Endodermal cell (in vitro differentiated cells): ENCODE results near the gene TTC29. TPM values are rescaled to one million over a fixed set of nuclear protein-coding genes. Genes with fewer than 3 reads are reported as not detected.
"Not testable (repeated sequence)": the region's sequence is repeated elsewhere in the genome, so short reads cannot be mapped to it uniquely, and the experiment has no call there.

Experiments used
- DNase-seq: peaks from one replicate; pipeline ENCODE4 v3.0.0-alpha.2; 2017
- H3K27ac ChIP-seq: 2 replicates; pipeline ENCODE4 v1.5.1; 2013; ENCODE audit warnings: mild to moderate bottlenecking, low read depth, low read length, moderate library complexity
- H3K27me3 ChIP-seq: 2 replicates; pipeline ENCODE4 v1.6.1; 2013; ENCODE audit warnings: mild to moderate bottlenecking, low read length, moderate library complexity; ENCODE audit not compliant: insufficient read depth, control insufficient read depth, poor library complexity, severe bottlenecking
- H3K36me3 ChIP-seq: 2 replicates; pipeline ENCODE4 v1.7.0; 2013; ENCODE audit warnings: mild to moderate bottlenecking, low read length, moderate library complexity; ENCODE audit not compliant: control insufficient read depth, insufficient read depth
- H3K4me1 ChIP-seq: one replicate; pipeline ENCODE4 v1.7.0; 2013; ENCODE audit warnings: low read length; ENCODE audit not compliant: control insufficient read depth, insufficient read depth
- H3K4me3 ChIP-seq: 2 replicates; pipeline ENCODE4 v1.5.1; 2013; ENCODE audit warnings: mild to moderate bottlenecking, low read length, moderate library complexity
- H3K9ac ChIP-seq: 2 replicates; pipeline ENCODE4 v1.6.1; 2013; ENCODE audit warnings: mild to moderate bottlenecking, low read length, moderate library complexity; ENCODE audit not compliant: poor library complexity, severe bottlenecking; ENCODE audit errors: extremely low read depth
- H3K9me3 ChIP-seq: 2 replicates; pipeline ENCODE4 v1.6.1; 2013; ENCODE audit warnings: mild to moderate bottlenecking, low read length, moderate library complexity; ENCODE audit not compliant: control insufficient read depth
- H3K27ac Mint-ChIP-seq: 2 replicates; pipeline ENCODE4 v1.8.0; 2020; ENCODE audit warnings: mixed read lengths
- H3K27me3 Mint-ChIP-seq: 2 replicates; pipeline ENCODE4 v1.8.0; 2021; ENCODE audit warnings: mild to moderate bottlenecking, mixed read lengths; ENCODE audit not compliant: insufficient read depth
- H3K36me3 Mint-ChIP-seq: 2 replicates; pipeline ENCODE4 v1.8.0; 2020; ENCODE audit warnings: low read depth, mixed read lengths
- H3K4me1 Mint-ChIP-seq: 2 replicates; pipeline ENCODE4 v1.8.0; 2020; ENCODE audit warnings: mixed read lengths
- H3K4me3 Mint-ChIP-seq: 2 replicates; pipeline ENCODE4 v1.8.0; 2020; ENCODE audit warnings: mild to moderate bottlenecking, moderate library complexity, mixed read lengths
- H3K9me3 Mint-ChIP-seq: 2 replicates; pipeline ENCODE4 v1.8.0; 2020; ENCODE audit warnings: mild to moderate bottlenecking, mixed read lengths
- CTCF ChIP-seq: fragments of 200-600 bp; sonication (generic); conservative IDR thresholded peaks from 2 replicates; pipeline ENCODE4 v1.5.0; 2021; ENCODE audit warnings: antibody characterized with exemption, mild to moderate bottlenecking
- WGBS, 2 experiments: methylation state at CpG; one replicate each; pipeline versions ENCODE4 v1.1.5 to v1.1.7; 2013; ENCODE audit warnings: missing lambda C conversion rate in 2 of 2, mixed read lengths in 1 of 2; ENCODE audit not compliant: insufficient coverage in 1 of 2, insufficient read length in 1 of 2; 5-methylcytosine and 5-hydroxymethylcytosine counted together
- total RNA-seq, 2 donors: library from RNA; stranded (reverse); fragmentation: NEBNext Ultra II Directional in 1 of 2; extraction: Animal tissue kit (Norgen Biotek cat#: 25700) in 1 of 2; gene quantifications; 2 replicates in 1 of 2; 3 replicates in 1 of 2; pipeline ENCODE4 v1.2.1, GENCODE V29; 2021

The TTC29 gene
- total RNA-seq, 2 donors from 2014 or later = 2.7 to 6.5 TPM

GRCh38 chr4:146699910-146700309 is 245.8 kb downstream of the TTC29 start:
- no peak overlapping the region for H3K4me3 ChIP-seq
- Mint-ChIP-seq H3K36me3 (no peaks in the 10 kb centered on the region), H3K4me3 (no peak overlapping the region), H3K27ac (no peak overlapping the region), H3K4me1 (no peaks in the 10 kb centered on the region), H3K27me3 (peaks cover 2% of the 10 kb centered on the region), H3K9me3 (no peaks in the 10 kb centered on the region)
- no peaks in the 10 kb centered on the region for H3K36me3 ChIP-seq
- no peak overlapping the region for H3K9ac ChIP-seq
- TF ChIP-seq CTCF = no peak
- no peak for DNase-seq
- H3K9me3 ChIP-seq = peaks cover 6% of the 10 kb centered on the region
- no peaks in the 10 kb centered on the region for H3K27me3 ChIP-seq
- no peaks in the 10 kb centered on the region for H3K4me1 ChIP-seq
- H3K27ac ChIP-seq = no peak overlapping the region
- WGBS, 2 experiments = 90 to 91% methylated on average over 3 to 7 of the region's 8 CpGs

- Histone ChIP-seq H3K9me3 (no peaks in the 10 kb centered on the region), H3K9ac (no peak overlapping the region), H3K27ac (no peak overlapping the region), H3K36me3 (no peaks in the 10 kb centered on the region), H3K4me3 (no peak overlapping the region), H3K4me1 (no peaks in the 10 kb centered on the region), H3K27me3 (no peaks in the 10 kb centered on the region)
- H3K27ac Mint-ChIP-seq = no peak overlapping the region
- no peak for TF ChIP-seq CTCF
- WGBS, 2 experiments = 86 to 88% methylated on average over 2 of the region's 2 CpGs
- no peak for DNase-seq
- H3K9me3 Mint-ChIP-seq = peaks cover 4% of the 10 kb centered on the region
- no peaks in the 10 kb centered on the region for H3K4me1 Mint-ChIP-seq
- H3K27me3 Mint-ChIP-seq = peaks cover 40% of the 10 kb centered on the region
- no peaks in the 10 kb centered on the region for H3K36me3 Mint-ChIP-seq
- H3K4me3 Mint-ChIP-seq = no peak overlapping the region
Measured at GRCh38 chr4:146674829-146675570, 270.7 kb downstream of the TTC29 start.

- peaks cover 44% of the 10 kb centered on the region for H3K27me3 Mint-ChIP-seq
- H3K36me3 ChIP-seq, H3K4me1 Mint-ChIP-seq, DNase-seq, H3K4me3 ChIP-seq, H3K36me3 Mint-ChIP-seq, H3K9me3 ChIP-seq, H3K27ac ChIP-seq, H3K9ac ChIP-seq, H3K4me1 ChIP-seq: not testable (repeated sequence)
- H3K4me3 Mint-ChIP-seq = peak overlapping the region; percentile 65
- 36% methylated on average over 6 of the region's 6 CpGs; no CpG with 5 or more reads in 1 of the 2 experiments for WGBS, 2 experiments
- peaks cover 26% of the 10 kb centered on the region for H3K27me3 ChIP-seq
- H3K9me3 Mint-ChIP-seq = peaks cover 12% of the 10 kb centered on the region
- H3K27ac Mint-ChIP-seq = peak overlapping the region; percentile 79
Measured at GRCh38 chr4:146663968-146664311, 281.7 kb downstream of the TTC29 start.

- Mint-ChIP-seq H3K9me3 (peaks cover 12% of the 10 kb centered on the region), H3K4me1 (no peaks in the 10 kb centered on the region), H3K27ac (no peak overlapping the region), H3K36me3 (no peaks in the 10 kb centered on the region), H3K4me3 (no peak overlapping the region), H3K27me3 (peaks cover 69% of the 10 kb centered on the region)
- TF ChIP-seq CTCF = no peak
- no peak overlapping the region for H3K4me3 ChIP-seq
- no peaks in the 10 kb centered on the region for H3K9me3 ChIP-seq
- no peaks in the 10 kb centered on the region for H3K36me3 ChIP-seq
- no peaks in the 10 kb centered on the region for H3K4me1 ChIP-seq
- peaks cover 50% of the 10 kb centered on the region for H3K27me3 ChIP-seq
- H3K27ac ChIP-seq = no peak overlapping the region
- WGBS, 2 experiments = 60 to 89% methylated on average over 1 to 2 of the region's 4 CpGs
- no peak overlapping the region for H3K9ac ChIP-seq
- no peak for DNase-seq
Measured at GRCh38 chr4:146661367-146661766, 284.3 kb downstream of the TTC29 start.
